Fibroblast of skin of back (primary cell): ENCODE results near the gene PSMB2.
"Not testable (repeated sequence)": the region's sequence is repeated elsewhere in the genome, so short reads cannot be mapped to it uniquely, and the experiment has no call there.

Experiments used
- DNase-seq: peaks from one replicate; pipeline ENCODE4 v3.0.0-alpha.2; 2013

The PSMB2 gene

DNA sequence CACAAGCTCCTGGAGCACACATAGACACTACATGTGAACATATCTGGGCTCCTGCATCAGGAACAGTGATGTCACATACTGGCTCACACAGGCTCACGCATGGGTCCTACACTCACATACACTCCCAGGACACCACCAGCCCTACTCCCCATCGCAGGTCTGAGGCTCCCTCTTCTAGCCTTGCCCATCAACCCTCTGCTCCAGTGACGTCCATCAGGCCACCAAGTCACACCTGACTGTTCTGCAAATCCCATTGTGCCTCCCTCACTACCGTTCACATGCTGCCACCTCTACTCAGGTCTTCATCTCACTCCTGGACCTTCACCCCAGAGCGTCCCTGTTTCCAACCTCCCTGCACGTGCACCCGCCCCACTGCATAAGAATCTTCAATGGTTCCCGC is 50.1 kb downstream of the PSMB2 start:
- no peak for DNase-seq

- no peak for DNase-seq
Measured at GRCh38 chr1:35590476-35591040, 50.8 kb downstream of the PSMB2 start.

DNA sequence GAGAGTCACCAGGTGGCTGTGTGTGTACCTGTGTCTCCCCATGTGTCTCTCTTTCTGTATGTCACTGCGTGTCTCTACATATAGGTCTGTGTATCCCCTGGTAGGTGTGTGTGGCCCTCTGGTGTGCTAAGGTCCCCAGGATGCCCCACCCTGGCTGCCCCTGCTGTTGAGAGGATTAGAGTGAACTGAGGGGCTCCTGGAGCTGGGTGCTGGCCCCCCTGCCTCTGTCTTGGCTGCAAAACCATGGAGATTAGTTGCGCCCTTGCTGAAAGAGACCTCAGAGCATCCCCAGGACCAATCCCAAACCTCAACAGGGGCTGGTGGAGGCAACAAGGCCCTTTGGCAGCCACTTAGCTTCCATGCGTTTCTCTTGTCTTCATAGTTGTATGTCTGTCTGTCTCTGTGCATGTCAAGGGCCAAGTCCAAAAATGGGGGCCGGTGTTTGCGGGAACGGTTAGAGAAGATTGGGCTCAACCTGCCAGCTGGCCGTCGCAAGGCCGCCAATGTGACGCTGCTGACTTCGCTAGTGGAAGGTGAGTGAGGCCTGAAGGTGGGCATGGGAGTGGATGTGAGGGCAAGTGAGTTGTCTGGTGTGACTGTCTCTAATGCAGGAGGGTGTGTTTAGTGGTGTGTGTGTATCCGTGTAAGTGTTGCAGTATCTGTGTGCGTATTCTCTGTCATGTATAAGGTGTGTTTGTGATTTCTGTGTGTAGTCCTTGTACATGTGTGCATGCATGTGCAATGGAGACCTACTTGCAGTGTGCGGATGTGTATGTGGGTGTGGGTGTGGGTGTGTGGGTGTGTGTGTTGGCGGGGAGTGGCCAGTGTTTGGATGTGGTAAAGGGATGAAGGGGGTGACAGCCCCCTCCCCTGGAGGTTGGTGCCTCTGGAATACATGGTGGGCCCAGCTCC is 51.6 kb downstream of the PSMB2 start:
- DNase-seq = no peak

GRCh38 chr1:35588197-35588910 is 53.0 kb downstream of the PSMB2 start:
- DNase-seq = no peak

GRCh38 chr1:35587736-35588135 is 53.6 kb downstream of the PSMB2 start:
- DNase-seq = no peak

DNA sequence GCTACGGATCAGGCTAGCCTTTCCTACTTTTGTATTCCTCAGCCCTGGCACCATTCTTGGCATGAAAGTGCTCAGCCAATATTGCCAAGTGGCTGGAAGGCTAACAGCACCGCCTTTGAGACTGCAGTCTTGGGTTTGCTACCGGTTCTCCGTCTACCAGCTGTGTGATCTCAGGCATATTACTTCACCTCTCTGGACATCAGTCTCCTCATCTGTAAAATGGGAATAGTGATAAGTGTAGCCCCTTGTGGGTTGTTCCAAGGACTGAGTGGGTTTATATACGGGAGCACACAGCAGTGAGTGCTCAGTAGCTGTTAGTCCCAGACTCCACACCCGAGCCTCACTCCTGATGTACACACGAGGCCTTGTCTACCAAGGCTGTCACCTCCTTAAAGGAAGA is 54.5 kb downstream of the PSMB2 start:
- no peak for DNase-seq

- DNase-seq = not testable (repeated sequence)
Measured at GRCh38 chr1:35585805-35586204, 55.5 kb downstream of the PSMB2 start.

- no peak for DNase-seq
Measured at GRCh38 chr1:35585281-35585680, 56.0 kb downstream of the PSMB2 start.

GRCh38 chr1:35581621-35582020 is 59.7 kb downstream of the PSMB2 start:
- not testable (repeated sequence) for DNase-seq

- no peak for DNase-seq
Measured at GRCh38 chr1:35580949-35581388, 60.4 kb downstream of the PSMB2 start.

DNA sequence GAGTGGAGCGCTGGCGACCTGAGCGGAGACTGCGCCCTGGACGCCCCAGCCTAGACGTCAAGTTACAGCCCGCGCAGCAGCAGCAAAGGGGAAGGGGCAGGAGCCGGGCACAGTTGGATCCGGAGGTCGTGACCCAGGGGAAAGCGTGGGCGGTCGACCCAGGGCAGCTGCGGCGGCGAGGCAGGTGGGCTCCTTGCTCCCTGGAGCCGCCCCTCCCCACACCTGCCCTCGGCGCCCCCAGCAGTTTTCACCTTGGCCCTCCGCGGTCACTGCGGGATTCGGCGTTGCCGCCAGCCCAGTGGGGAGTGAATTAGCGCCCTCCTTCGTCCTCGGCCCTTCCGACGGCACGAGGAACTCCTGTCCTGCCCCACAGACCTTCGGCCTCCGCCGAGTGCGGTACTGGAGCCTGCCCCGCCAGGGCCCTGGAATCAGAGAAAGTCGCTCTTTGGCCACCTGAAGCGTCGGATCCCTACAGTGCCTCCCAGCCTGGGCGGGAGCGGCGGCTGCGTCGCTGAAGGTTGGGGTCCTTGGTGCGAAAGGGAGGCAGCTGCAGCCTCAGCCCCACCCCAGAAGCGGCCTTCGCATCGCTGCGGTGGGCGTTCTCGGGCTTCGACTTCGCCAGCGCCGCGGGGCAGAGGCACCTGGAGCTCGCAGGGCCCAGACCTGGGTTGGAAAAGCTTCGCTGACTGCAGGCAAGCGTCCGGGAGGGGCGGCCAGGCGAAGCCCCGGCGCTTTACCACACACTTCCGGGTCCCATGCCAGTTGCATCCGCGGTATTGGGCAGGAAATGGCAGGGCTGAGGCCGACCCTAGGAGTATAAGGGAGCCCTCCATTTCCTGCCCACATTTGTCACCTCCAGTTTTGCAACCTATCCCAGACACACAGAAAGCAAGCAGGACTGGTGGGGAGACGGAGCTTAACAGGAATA is 64.0 kb downstream of the PSMB2 start:
- no peak for DNase-seq

- DNase-seq = not testable (repeated sequence)
Measured at GRCh38 chr1:35576766-35577070, 64.6 kb downstream of the PSMB2 start.

DNA sequence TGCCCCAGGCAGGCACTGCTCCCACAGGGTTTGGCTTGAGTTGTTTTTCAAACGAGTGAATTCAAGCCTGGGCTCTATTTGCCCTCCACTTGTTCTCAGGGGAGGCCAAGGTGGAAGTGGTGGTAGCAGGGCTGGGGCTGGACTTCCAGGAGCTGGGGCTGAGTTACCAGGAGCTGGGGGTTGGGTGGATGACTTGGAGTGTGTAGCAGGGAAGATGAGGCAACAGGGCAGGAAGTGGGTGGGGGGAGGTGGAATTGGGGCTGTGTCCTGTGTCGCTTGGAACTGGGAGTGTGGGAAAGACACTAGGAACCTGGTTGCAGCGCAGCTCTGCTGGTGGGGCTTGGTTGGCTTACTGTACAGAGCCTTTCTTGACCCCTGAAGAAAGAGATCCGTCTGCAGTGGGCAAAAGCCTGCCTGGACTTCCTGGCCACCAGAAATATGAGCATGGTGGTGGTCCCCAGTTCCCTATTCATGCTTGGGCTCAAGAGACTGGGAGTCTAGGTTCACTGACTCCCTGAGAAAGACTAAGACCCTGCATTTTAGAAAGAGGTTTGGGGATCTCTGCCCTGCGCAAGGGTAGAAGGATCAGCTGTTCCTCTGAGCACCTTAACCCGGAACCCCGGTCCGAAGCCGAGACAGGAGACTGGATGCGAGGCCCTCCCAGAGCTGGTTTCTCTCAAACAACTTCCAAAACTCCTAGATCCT is 65.1 kb downstream of the PSMB2 start:
- DNase-seq = no peak

- DNase-seq = no peak
Measured at GRCh38 chr1:35575416-35575958, 65.8 kb downstream of the PSMB2 start.

DNA sequence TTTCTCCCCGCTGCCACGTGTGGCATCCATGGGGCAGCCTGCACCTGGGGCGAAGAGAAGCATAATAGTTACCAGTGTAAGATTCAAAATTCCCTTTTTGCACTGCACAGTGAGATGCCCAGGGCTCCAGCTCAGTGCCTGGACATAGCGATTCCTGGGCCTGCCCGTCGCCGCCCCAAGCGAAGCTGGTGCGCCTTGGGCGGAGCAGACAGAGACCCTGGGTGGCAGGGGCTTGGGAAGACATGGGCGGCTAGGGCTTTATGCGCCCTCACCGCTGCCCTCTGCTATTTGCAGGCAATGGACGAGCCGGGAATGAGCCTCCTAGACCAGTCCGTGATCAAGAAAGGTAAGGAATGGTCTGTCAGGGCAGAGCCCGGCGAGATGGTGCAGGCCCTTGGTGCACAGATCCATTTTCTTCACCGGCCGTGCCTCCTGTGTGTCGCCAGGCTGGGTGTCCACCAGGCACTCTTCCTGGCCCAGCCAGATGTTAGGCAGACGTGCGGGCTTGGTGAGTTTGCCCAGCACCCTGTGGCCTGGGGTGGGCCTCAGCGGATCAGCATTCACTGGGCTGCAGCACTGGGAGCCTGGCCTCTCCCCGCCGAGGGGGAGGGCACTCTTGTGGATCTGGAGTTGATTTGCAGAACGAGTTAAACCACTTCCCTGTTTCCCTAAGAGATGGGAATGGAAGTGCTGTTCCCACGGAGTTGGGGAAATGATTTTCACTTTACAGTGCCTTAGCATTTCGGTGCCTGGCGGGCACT is 66.5 kb downstream of the PSMB2 start:
- no peak for DNase-seq

DNA sequence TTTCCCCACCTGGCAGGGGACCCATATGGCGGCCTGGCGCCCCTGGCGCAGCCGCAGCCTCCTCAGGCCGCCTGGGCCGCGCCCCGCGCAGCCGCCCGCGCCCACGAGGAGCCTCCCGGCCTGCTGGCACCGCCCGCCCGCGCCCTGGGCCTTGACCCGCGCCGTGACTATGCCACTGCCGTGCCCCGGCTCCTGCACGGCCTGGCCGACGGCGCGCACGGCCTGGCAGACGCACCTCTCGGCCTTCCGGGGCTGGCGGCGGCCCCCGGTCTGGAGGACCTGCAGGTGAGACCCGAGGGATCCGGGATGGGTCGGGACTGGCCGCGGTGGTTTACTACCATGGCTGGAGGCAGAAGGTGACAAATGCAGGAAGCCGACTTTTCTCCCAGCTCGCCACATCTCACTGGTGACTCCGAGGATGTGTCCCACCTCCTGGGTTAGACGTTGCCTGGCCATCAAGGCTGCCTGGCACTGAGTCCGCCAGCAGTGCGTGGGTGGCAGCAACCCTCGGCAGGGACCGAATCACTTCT is 67.1 kb downstream of the PSMB2 start:
- no peak for DNase-seq

DNA sequence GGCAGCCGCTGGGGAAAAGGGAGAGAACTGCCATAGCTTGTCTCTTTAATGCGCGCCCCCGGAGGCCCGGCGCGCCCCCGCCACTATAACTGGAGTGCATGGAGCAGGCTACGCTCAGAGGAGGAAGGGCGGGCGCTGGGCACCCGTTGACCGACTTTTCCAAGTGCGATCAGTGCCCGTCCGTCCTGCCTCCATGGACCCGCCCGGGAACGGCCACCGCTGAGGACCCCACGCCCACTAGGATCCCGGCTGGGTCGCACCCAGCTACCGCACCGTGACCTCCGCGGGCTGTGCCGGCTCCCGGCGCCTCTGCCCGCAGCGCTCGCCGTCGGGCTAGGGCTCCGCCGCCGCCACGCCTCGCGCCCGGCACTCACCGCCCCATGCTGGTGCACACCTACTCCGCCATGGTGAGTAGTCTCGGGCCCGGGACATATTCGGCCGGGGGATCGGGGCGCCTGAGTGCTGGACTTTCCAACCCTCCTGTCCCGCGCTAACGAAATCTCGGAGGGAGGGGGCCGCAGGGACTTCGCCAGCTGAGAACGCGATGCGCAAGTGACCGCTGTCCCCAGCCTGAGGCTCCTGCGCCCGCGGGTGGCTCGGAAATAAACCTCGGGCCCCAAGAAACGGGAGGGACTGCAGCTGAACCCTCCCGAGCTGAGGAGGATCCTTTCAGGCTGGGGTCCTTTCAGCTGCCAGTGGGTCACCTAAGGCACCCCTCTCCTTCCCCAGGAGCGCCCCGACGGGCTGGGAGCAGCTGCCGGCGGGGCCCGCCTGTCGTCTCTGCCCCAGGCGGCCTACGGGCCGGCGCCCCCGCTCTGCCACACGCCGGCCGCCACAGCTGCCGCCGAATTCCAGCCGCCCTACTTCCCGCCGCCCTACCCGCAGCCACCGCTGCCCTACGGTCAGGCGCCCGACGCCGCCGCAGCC is 67.9 kb downstream of the PSMB2 start, which contains the start of gene TFAP2E:
TSS of gene TFAP2E (plus strand) at position 117 of the 927 bp plus-strand sequence. CDS start at position 381, 264 bp downstream.
- peak; percentile 35 for DNase-seq

- no peak for DNase-seq
Measured at GRCh38 chr1:35572296-35572695, 69.0 kb downstream of the PSMB2 start.

DNA sequence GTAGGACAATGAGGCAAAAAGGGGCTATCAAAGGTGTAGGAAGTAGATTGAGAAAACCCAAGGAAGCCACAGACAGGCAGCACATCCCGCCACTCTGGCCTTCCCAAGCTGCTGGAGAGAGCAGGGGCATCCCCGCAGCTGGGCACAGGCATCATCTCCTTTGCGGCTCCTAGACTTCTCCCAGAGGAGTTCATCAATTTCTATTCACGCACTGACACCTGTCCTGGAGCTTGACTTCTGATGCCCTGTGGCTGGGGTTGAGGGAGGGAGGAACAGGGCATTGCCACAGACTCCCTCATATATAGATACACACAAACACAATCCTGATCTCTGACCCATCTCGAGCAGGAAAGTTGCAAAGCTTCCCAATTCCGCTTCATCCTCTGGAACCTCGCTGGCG is 70.1 kb downstream of the PSMB2 start:
- DNase-seq = no peak
